Spleen (tissue), 11 donors: ENCODE results near the gene CD24. TPM values are rescaled to one million over a fixed set of nuclear protein-coding genes. Genes with fewer than 3 reads are reported as not detected.
A peak's percentile ranks its signal among the peaks of the same experiment; 100 is the strongest.

ENCODE experiments used
- DNase-seq: peaks from one replicate; pipeline ENCODE4 v3.0.0-alpha.2; 2020
- H3K27ac ChIP-seq, 8 donors: fragments of 200-600 bp; sonication (generic) in 7 of 8; 1 replicate in 4 of 8; 2 replicates in 4 of 8; pipeline versions ENCODE4 v1.5.0 to v1.8.0; 2016 to 2021; ENCODE audit warnings: inconsistent platforms in 4 of 8, mild to moderate bottlenecking in 4 of 8, moderate library complexity in 1 of 8
- H3K27me3 ChIP-seq, 7 donors: fragments of 200-600 bp; sonication (generic) in 6 of 7; replicated peaks in 1 of 7; 1 replicate in 4 of 7; 2 replicates in 3 of 7; pipeline versions ENCODE4 v1.5.0 to v1.8.0; 2016 to 2021; ENCODE audit warnings: inconsistent platforms in 3 of 7, mild to moderate bottlenecking in 1 of 7
- H3K36me3 ChIP-seq, 6 donors: fragments of 200-600 bp; sonication (generic) in 5 of 6; 1 replicate in 4 of 6; 2 replicates in 2 of 6; pipeline versions ENCODE4 v1.5.0 to v1.8.0; 2016 to 2021; ENCODE audit warnings: inconsistent platforms in 2 of 6
- H3K4me1 ChIP-seq, 6 donors: fragments of 200-600 bp; sonication (generic) in 5 of 6; 1 replicate in 3 of 6; 2 replicates in 3 of 6; pipeline versions ENCODE4 v1.5.0 to v1.8.0; 2016 to 2021; ENCODE audit warnings: inconsistent platforms in 3 of 6
- H3K4me3 ChIP-seq, 8 donors: fragments of 200-600 bp; sonication (generic) in 7 of 8; 1 replicate in 4 of 8; 2 replicates in 4 of 8; pipeline versions ENCODE4 v1.5.0 to v1.8.0; 2016 to 2021; ENCODE audit warnings: inconsistent platforms in 4 of 8, mild to moderate bottlenecking in 4 of 8, moderate library complexity in 2 of 8
- H3K9me3 ChIP-seq, 8 donors: fragments of 200-600 bp; sonication (generic) in 7 of 8; 1 replicate in 4 of 8; 2 replicates in 4 of 8; pipeline versions ENCODE4 v1.5.0 to v1.8.0; 2016 to 2021; ENCODE audit warnings: inconsistent platforms in 4 of 8
- POLR2A ChIP-seq, 3 donors: fragments of 450-650 bp; IDR thresholded peaks; one replicate each; pipeline ENCODE4 v1.5.1; 2017; ENCODE audit warnings: antibody characterized with exemption in 3 of 3, mild to moderate bottlenecking in 1 of 3
- POLR2AphosphoS5 ChIP-seq, 3 donors: sonication (generic); formaldehyde crosslinking; IDR thresholded peaks; one replicate each; pipeline ENCODE4 v1.5.1; 2017; ENCODE audit warnings: antibody characterized with exemption in 3 of 3
- WGBS, 5 donors: extraction: QIAGEN DNeasy Blood & Tissue Kit in 3 of 5; methylation state at CpG; one replicate each; pipeline versions ENCODE4 v1.1.5 to v1.1.7; 2013 to 2018; 5-methylcytosine and 5-hydroxymethylcytosine counted together
- intact Hi-C: fragments of 100-400 bp; cut with DNase I; formaldehyde crosslinking; loops from one replicate; pipeline ENCODE4 v1.15.0; 2023; ENCODE audit warnings: low total_unique reads
- polyA plus RNA-seq, 3 donors: library from polyadenylated mRNA; stranded (reverse); fragments of 200-250 nt; gene quantifications; one replicate each; pipeline ENCODE4 v1.2.1, GENCODE V29; 2013
- total RNA-seq, 7 donors: library from RNA; depleted of rRNA in 3 of 7; stranded (reverse); fragments of >200 nt in 3 of 7; fragmentation: NEBNext Ultra II Directional in 4 of 7; extraction: Animal tissue kit (Norgen Biotek cat#: 25700) in 4 of 7; gene quantifications; one replicate each; pipeline versions ENCODE4 v1.1.0 to v1.2.1, GENCODE V29; 2016 to 2021
- TF ChIP-seq, protein P1 (sequence below), 11 experiments: fragments of 200-600 bp in 7 of 11; fragments of 450-650 bp in 4 of 11; sonication (generic) in 4 of 11; IDR thresholded peaks in 8 of 11; conservative IDR thresholded peaks in 3 of 11; 1 replicate in 7 of 11; 2 replicates in 4 of 11; pipeline versions ENCODE4 v1.4.0 to v1.8.0; 2016 to 2021; ENCODE audit warnings: antibody characterized with exemption in 11 of 11, inconsistent platforms in 4 of 11, mild to moderate bottlenecking in 1 of 11
- donor health status: healthy with polysubstance abuse.
- donor health status: DM: no; HTN: no; CAD: no; lungs with moderate emphysema.
- donor health status: DM: no; HTN: no; CAD: no.
- donor health status: Bipolar disorder and iron deficiency.
- donor health status: healthy.
- donor health status: DM: no; HTN: no; CAD: no.
- donor health status: DM: yes; HTN: yes; CAD: no.

The CD24 gene
- total and polyA plus RNA-seq, 10 donors, result 28.3 to 119 (median 64.9) TPM

DNA sequence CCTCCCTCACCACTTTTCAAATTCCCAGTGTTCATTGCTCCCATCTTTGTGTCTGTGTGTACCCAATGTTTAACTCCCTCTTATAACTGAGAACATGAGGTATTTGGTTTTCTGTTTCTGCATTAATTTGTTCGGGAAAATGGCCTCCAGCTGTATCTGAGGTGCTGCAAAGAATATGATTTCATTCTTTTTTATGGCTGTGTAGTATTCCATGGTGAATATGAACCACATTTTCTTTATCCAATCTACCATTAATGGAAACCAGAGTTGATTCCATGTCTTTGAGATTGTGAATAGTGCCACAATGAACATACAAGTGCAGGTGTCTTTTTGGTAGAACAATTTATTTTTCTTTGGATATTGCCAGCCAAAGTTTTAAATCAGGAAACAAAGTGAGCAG, 10.4 kb downstream of the CD24 start:
- WGBS, 5 donors, result 68 to 82% (median 75%) methylated on average over 1 of the region's 1 CpG
- Histone ChIP-seq H3K27me3 (peaks cover 0 to 3% (median 0%) of the 10 kb centered on the region in 7 donors), H3K4me1 (no peaks in the 10 kb centered on the region), H3K36me3 (peaks cover 0 to 2% (median 0%) of the 10 kb centered on the region in 6 donors), H3K27ac (no peak overlapping the region), H3K9me3 (no peaks in the 10 kb centered on the region), H3K4me3 (no peak overlapping the region)
- DNase-seq, result no peak
- no peak for TF ChIP-seq POLR2A (IDR thresholded peaks at IDR 0.05)
- TF ChIP-seq, protein P1, sequence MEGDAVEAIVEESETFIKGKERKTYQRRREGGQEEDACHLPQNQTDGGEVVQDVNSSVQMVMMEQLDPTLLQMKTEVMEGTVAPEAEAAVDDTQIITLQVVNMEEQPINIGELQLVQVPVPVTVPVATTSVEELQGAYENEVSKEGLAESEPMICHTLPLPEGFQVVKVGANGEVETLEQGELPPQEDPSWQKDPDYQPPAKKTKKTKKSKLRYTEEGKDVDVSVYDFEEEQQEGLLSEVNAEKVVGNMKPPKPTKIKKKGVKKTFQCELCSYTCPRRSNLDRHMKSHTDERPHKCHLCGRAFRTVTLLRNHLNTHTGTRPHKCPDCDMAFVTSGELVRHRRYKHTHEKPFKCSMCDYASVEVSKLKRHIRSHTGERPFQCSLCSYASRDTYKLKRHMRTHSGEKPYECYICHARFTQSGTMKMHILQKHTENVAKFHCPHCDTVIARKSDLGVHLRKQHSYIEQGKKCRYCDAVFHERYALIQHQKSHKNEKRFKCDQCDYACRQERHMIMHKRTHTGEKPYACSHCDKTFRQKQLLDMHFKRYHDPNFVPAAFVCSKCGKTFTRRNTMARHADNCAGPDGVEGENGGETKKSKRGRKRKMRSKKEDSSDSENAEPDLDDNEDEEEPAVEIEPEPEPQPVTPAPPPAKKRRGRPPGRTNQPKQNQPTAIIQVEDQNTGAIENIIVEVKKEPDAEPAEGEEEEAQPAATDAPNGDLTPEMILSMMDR (IDR thresholded peaks at IDR 0.05 in 8 of 11, conservative IDR thresholded peaks at IDR 0.05 in 3 of 11), result no peak
- TF ChIP-seq POLR2AphosphoS5 (IDR thresholded peaks at IDR 0.05), result no peak
- intact Hi-C loops, result no loop called here

DNA sequence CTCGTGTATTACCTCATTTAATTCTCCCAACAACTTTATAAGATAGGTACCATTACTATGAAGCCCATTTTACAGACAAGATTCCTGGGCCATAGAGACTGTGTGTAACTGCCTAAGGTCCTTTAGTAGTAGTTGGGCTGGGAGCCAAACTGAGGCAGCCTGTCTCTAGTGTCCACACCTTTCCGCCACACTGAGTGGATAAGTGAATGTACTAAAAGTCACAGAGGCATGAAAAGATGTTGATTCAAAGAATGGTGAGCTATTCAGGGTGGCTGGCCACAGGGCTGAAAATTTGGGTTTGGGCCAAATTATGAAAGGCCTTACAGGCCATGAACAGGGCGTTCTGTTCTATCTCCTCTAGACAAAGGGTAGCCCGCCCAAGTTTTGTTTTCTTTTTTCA, 11.0 kb downstream of the CD24 start:
- peaks cover 0 to 3% (median 0%) of the 10 kb centered on the region in 7 donors for H3K27me3 ChIP-seq
- TF ChIP-seq, protein P1 (IDR thresholded peaks at IDR 0.05 in 8 of 11, conservative IDR thresholded peaks at IDR 0.05 in 3 of 11), result no peak
- no peak for TF ChIP-seq POLR2AphosphoS5 (IDR thresholded peaks at IDR 0.05)
- no peak overlapping the region for H3K27ac ChIP-seq
- H3K4me3 ChIP-seq, result no peak overlapping the region
- no peaks in the 10 kb centered on the region for H3K9me3 ChIP-seq
- 88 to 90% (median 88%) methylated on average over 4 of the region's 4 CpGs for WGBS, 5 donors
- intact Hi-C loops, result no loop called here
- no peaks in the 10 kb centered on the region for H3K4me1 ChIP-seq
- H3K36me3 ChIP-seq, result no peaks in the 10 kb centered on the region
- no peak for DNase-seq

DNA sequence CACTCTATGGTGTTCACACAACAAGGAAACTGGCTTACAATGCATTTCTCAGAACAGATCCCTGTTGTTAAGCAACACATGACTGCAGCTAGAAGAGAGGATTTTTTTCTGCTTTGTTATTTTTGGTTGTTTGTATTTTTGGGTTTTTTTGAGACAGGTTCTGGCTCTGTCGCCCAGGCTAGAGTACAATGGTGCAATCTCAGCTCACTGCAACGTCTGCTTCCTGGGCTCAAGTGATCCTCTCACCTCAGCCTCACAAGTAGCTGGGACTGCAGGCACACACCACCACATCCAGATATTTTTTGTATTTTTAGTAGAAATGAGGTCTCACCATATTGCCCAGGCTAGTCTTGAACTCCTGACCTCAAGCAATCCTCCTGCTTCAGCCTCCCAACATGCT, 12.7 kb downstream of the CD24 start:
- 12 to 74% (median 64%) methylated on average over 2 of the region's 2 CpGs for WGBS, 5 donors
- peaks cover 0 to 3% (median 0%) of the 10 kb centered on the region in 7 donors for H3K27me3 ChIP-seq
- no peak for TF ChIP-seq POLR2A (IDR thresholded peaks at IDR 0.05)
- no peak for TF ChIP-seq POLR2AphosphoS5 (IDR thresholded peaks at IDR 0.05)
- peaks cover 0 to 3% (median 0%) of the 10 kb centered on the region in 8 donors for H3K9me3 ChIP-seq
- no peak for DNase-seq
- intact Hi-C loops, result no loop called here
- no peaks in the 10 kb centered on the region for H3K4me1 ChIP-seq
- H3K36me3 ChIP-seq, result no peaks in the 10 kb centered on the region
- H3K27ac ChIP-seq, result peak overlapping the region in 3 of 8 donors; percentile 6 to 22 (median 17)
- no peak overlapping the region for H3K4me3 ChIP-seq

DNA sequence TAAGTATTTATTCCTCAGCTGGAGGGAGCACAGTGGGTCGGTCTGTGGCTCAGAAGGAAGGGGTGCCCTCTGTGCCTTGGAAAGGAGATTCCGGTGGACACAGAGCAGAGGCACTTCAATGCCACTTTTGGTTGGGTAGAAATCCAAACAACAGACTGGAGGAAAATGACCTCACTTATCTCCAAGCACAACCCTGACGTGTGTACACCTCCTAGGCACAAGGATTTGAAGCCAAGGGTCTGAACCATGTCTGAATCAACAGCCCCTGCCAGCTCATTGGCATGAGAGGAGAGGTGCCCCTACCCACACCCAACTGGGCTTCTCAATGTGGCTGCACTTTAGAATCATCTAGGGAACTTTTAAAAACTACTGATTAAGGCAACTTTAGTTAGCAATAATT, 13.4 kb downstream of the CD24 start:
- intact Hi-C loops, result no loop called here
- no peak overlapping the region for H3K4me3 ChIP-seq
- DNase-seq, result no peak
- no peaks in the 10 kb centered on the region for H3K27me3 ChIP-seq
- TF ChIP-seq POLR2AphosphoS5 (IDR thresholded peaks at IDR 0.05) (no peak), POLR2A (IDR thresholded peaks at IDR 0.05) (no peak)
- TF ChIP-seq, protein P1 (IDR thresholded peaks at IDR 0.05 in 8 of 11, conservative IDR thresholded peaks at IDR 0.05 in 3 of 11), result no peak
- no peaks in the 10 kb centered on the region for H3K36me3 ChIP-seq
- peak overlapping the region in 2 of 8 donors; percentile 22 to 33 for H3K27ac ChIP-seq
- no peaks in the 10 kb centered on the region for H3K4me1 ChIP-seq
- WGBS, 5 donors, result 58 to 90% (median 77%) methylated on average over 3 of the region's 3 CpGs
- peaks cover 0 to 3% (median 0%) of the 10 kb centered on the region in 8 donors for H3K9me3 ChIP-seq

DNA sequence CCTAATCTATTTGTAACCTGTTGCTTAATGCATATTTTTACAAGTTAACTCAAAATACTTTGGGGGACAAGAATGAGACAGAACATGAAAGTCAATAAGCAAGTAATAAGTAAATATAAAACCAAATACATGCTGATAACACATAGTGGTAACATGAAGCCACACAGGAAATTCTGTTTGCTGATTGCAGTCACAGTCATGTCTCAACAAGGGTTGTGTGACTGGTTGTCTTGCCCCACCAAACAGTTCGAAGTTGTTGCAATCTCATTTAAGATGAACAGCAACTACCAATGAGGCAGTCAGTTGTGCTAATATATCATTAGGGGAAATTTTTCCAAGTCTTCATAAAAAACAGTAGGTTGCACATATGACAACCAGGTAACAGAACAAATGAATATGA, 14.5 kb downstream of the CD24 start:
- 42 to 85% (median 59%) methylated on average over 1 of the region's 1 CpG for WGBS, 5 donors
- Histone ChIP-seq H3K36me3 (no peaks in the 10 kb centered on the region), H3K27ac (peak overlapping the region in 1 of 8 donors; percentile 22), H3K4me3 (no peak overlapping the region), H3K4me1 (no peaks in the 10 kb centered on the region), H3K9me3 (peaks cover 0 to 3% (median 0%) of the 10 kb centered on the region in 8 donors), H3K27me3 (no peaks in the 10 kb centered on the region)
- no peak for DNase-seq
- TF ChIP-seq POLR2AphosphoS5 (IDR thresholded peaks at IDR 0.05) (no peak), POLR2A (IDR thresholded peaks at IDR 0.05) (no peak)
- TF ChIP-seq, protein P1 (IDR thresholded peaks at IDR 0.05 in 8 of 11, conservative IDR thresholded peaks at IDR 0.05 in 3 of 11), result no peak
- intact Hi-C loops, result no loop called here
